ENCODE data around the gene AGA.

The AGA gene

GRCh38 chr4:177410566-177410965, 31.7 kb downstream of the AGA start:
- TF ChIP-seq CTCF (conservative IDR thresholded peaks at IDR 0.05; ENCODE audit: low read depth, low read length): no peak
- DNase-seq (ENCODE audit: low read depth): no peak
- no peak overlapping the region for H3K4me3 ChIP-seq (ENCODE audit: low read length)

GRCh38 chr4:177408023-177408422, 34.2 kb downstream of the AGA start:
- H3K4me3 ChIP-seq (ENCODE audit: low read length): no peak overlapping the region
- no peak for DNase-seq (ENCODE audit: low read depth)
- TF ChIP-seq CTCF (conservative IDR thresholded peaks at IDR 0.05; ENCODE audit: low read depth, low read length): no peak

- TF ChIP-seq CTCF (conservative IDR thresholded peaks at IDR 0.05; ENCODE audit: low read depth, low read length): no peak
- DNase-seq (ENCODE audit: low read depth): no peak
These were observed 36.7 kb downstream of the AGA start for GRCh38 chr4:177405508-177405907.

GRCh38 chr4:177404986-177405385, 37.3 kb downstream of the AGA start:
- no peak for TF ChIP-seq CTCF (conservative IDR thresholded peaks at IDR 0.05; ENCODE audit: low read depth, low read length)
- no peak for DNase-seq (ENCODE audit: low read depth)
- H3K4me3 ChIP-seq (ENCODE audit: low read length): no peak overlapping the region

More at GRCh38 chr4:177405508-177405907, 36.7 kb downstream of the AGA start:
- H3K4me3 ChIP-seq (ENCODE audit: low read length): no peak overlapping the region

GRCh38 chr4:177404342-177404741, 37.9 kb downstream of the AGA start:
- TF ChIP-seq CTCF (conservative IDR thresholded peaks at IDR 0.05; ENCODE audit: low read depth, low read length): no peak
- DNase-seq (ENCODE audit: low read depth): no peak
- H3K4me3 ChIP-seq (ENCODE audit: low read length): no peak overlapping the region

- no peak for TF ChIP-seq CTCF (conservative IDR thresholded peaks at IDR 0.05; ENCODE audit: low read depth, low read length)
- H3K4me3 ChIP-seq (ENCODE audit: low read length): no peak overlapping the region
- no peak for DNase-seq (ENCODE audit: low read depth)
These were observed 38.5 kb downstream of the AGA start for GRCh38 chr4:177403746-177404145.

GRCh38 chr4:177401658-177402273, 40.5 kb downstream of the AGA start:
- no peak for DNase-seq (ENCODE audit: low read depth)
- H3K4me3 ChIP-seq (ENCODE audit: low read length): no peak overlapping the region
- no peak for TF ChIP-seq CTCF (conservative IDR thresholded peaks at IDR 0.05; ENCODE audit: low read depth, low read length)
